Measurements from ENCODE around the gene ANKRD16.
A peak's percentile ranks its signal among the peaks of the same experiment; 100 is the strongest.
"Not testable (repeated sequence)": the region's sequence is repeated elsewhere in the genome, so short reads cannot be mapped to it uniquely, and the experiment has no call there.

The ANKRD16 gene

GRCh38 chr10:5832946-5833345 is 56.7 kb downstream of the ANKRD16 start:
- no peak for DNase-seq

- no peak for DNase-seq
These were observed 58.3 kb downstream of the ANKRD16 start for GRCh38 chr10:5831446-5831782.

- DNase-seq = no peak
These were observed 58.9 kb downstream of the ANKRD16 start for GRCh38 chr10:5830629-5831445.

GRCh38 chr10:5829267-5829666 is 60.4 kb downstream of the ANKRD16 start:
- DNase-seq = no peak

GRCh38 chr10:5828725-5829124 is 61.0 kb downstream of the ANKRD16 start:
- DNase-seq = no peak

- DNase-seq = no peak
These were observed 61.9 kb downstream of the ANKRD16 start for GRCh38 chr10:5827841-5828240.

- DNase-seq = not testable (repeated sequence)
These were observed 63.2 kb downstream of the ANKRD16 start for GRCh38 chr10:5826511-5826910.

GRCh38 chr10:5818894-5819293 is 70.8 kb downstream of the ANKRD16 start:
- DNase-seq = no peak

GRCh38 chr10:5818048-5818331 is 71.7 kb downstream of the ANKRD16 start:
- DNase-seq = no peak

GRCh38 chr10:5817322-5818047 is 72.2 kb downstream of the ANKRD16 start:
- DNase-seq = no peak

GRCh38 chr10:5816170-5816569 is 73.5 kb downstream of the ANKRD16 start:
- DNase-seq = no peak

- DNase-seq = no peak
These were observed 75.3 kb downstream of the ANKRD16 start for GRCh38 chr10:5814110-5815107.

GRCh38 chr10:5813341-5814109 is 76.2 kb downstream of the ANKRD16 start, which contains the start of gene GDI2:
TSS of gene GDI2 (minus strand) at chr10:5813434. CDS start at chr10:5813258, 176 bp downstream.
- peak; percentile 98 for DNase-seq

- no peak for DNase-seq
These were observed 76.7 kb downstream of the ANKRD16 start for GRCh38 chr10:5813091-5813340.

GRCh38 chr10:5812283-5813090 is 77.2 kb downstream of the ANKRD16 start:
- peak; percentile 77 for DNase-seq

Data from right forelimb (tissue), 1 donor.